DND-41 (cell line): Measurements from ENCODE around the gene GABRG3.

ENCODE experiments used
- ATAC-seq: fragments of 200-7000 bp; cut with Tn5 transposase; 3 replicates; pipeline ENCODE4 v1.9.1; 2021; ENCODE audit warnings: low read depth; ENCODE audit not compliant: insufficient read depth
- DNase-seq: peaks from one replicate; pipeline ENCODE4 v3.0.0-alpha.2; 2020
- H2AFZ ChIP-seq: 2 replicates; pipeline ENCODE4 v1.6.0; 2012; ENCODE audit warnings: low read depth, low read length
- H3K27ac ChIP-seq: 2 replicates; pipeline ENCODE4 v1.5.1; 2012; ENCODE audit warnings: low read length, inconsistent platforms
- H3K27me3 ChIP-seq: fragments of 200-600 bp; sonication (generic); 2 replicates; pipeline ENCODE4 v1.6.0; 2012; ENCODE audit warnings: low read length, mild to moderate bottlenecking, inconsistent platforms; ENCODE audit not compliant: insufficient read depth, poor library complexity
- H3K36me3 ChIP-seq: 2 replicates; pipeline ENCODE4 v1.5.1; 2012; ENCODE audit warnings: low read length, inconsistent platforms; ENCODE audit not compliant: insufficient read depth
- H3K4me1 ChIP-seq: 2 replicates; pipeline ENCODE4 v1.5.1; 2012; ENCODE audit warnings: mild to moderate bottlenecking, low read length; ENCODE audit not compliant: insufficient read depth
- H3K4me2 ChIP-seq: 2 replicates; pipeline ENCODE4 v1.6.0; 2012; ENCODE audit warnings: mild to moderate bottlenecking, moderate library complexity, low read length, inconsistent platforms; ENCODE audit not compliant: insufficient read depth
- H3K4me3 ChIP-seq, 2 experiments: fragments of 200-600 bp in 1 of 2; shearing (Covaris generic) in 1 of 2; 2 replicates each; pipeline ENCODE4 v1.5.1; 2012 to 2016; ENCODE audit warnings: inconsistent platforms in 2 of 2, low read length in 2 of 2, mild to moderate bottlenecking in 2 of 2, low read depth in 1 of 2, moderate library complexity in 1 of 2
- H3K79me2 ChIP-seq: 2 replicates; pipeline ENCODE4 v1.6.0; 2012; ENCODE audit warnings: low read length, inconsistent platforms; ENCODE audit not compliant: insufficient read depth
- H3K9ac ChIP-seq: 2 replicates; pipeline ENCODE4 v1.6.0; 2012; ENCODE audit warnings: low read depth, mild to moderate bottlenecking, inconsistent platforms, low read length, moderate library complexity
- H3K9me3 ChIP-seq: 2 replicates; pipeline ENCODE4 v1.5.1; 2012; ENCODE audit warnings: low read length, moderate library complexity, mild to moderate bottlenecking, inconsistent platforms; ENCODE audit not compliant: insufficient read depth, severe bottlenecking
- H4K20me1 ChIP-seq: 2 replicates; pipeline ENCODE4 v1.6.0; 2012; ENCODE audit warnings: low read length; ENCODE audit not compliant: insufficient read depth
- EZH2 ChIP-seq: IDR thresholded peaks from 3 replicates; pipeline ENCODE4 v1.6.1; 2012; ENCODE audit warnings: borderline replicate concordance, low read depth, mild to moderate bottlenecking, moderate library complexity, low read length, inconsistent platforms; ENCODE audit not compliant: severe bottlenecking
- TF ChIP-seq, protein P1 (sequence below): IDR thresholded peaks from 2 replicates; pipeline ENCODE4 v1.5.1; 2012; ENCODE audit warnings: borderline replicate concordance, low read length, moderate library complexity, mild to moderate bottlenecking; ENCODE audit not compliant: poor library complexity, severe bottlenecking; ENCODE audit errors: extremely low read depth

Gene GABRG3

GRCh38 chr15:27486051-27486450 lies 515.1 kb downstream of the GABRG3 start:
- no peak overlapping the region for H3K9ac ChIP-seq
- TF ChIP-seq, protein P1, sequence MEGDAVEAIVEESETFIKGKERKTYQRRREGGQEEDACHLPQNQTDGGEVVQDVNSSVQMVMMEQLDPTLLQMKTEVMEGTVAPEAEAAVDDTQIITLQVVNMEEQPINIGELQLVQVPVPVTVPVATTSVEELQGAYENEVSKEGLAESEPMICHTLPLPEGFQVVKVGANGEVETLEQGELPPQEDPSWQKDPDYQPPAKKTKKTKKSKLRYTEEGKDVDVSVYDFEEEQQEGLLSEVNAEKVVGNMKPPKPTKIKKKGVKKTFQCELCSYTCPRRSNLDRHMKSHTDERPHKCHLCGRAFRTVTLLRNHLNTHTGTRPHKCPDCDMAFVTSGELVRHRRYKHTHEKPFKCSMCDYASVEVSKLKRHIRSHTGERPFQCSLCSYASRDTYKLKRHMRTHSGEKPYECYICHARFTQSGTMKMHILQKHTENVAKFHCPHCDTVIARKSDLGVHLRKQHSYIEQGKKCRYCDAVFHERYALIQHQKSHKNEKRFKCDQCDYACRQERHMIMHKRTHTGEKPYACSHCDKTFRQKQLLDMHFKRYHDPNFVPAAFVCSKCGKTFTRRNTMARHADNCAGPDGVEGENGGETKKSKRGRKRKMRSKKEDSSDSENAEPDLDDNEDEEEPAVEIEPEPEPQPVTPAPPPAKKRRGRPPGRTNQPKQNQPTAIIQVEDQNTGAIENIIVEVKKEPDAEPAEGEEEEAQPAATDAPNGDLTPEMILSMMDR, result no peak
- TF ChIP-seq EZH2, result no peak
- no peak overlapping the region for H3K4me3 ChIP-seq
- H3K27me3 ChIP-seq, result no peaks in the 10 kb centered on the region
- no peaks in the 10 kb centered on the region for H4K20me1 ChIP-seq
- H3K4me1 ChIP-seq, result no peaks in the 10 kb centered on the region
- H2AFZ ChIP-seq, result no peak overlapping the region
- no peak for ATAC-seq
- no peaks in the 10 kb centered on the region for H3K36me3 ChIP-seq
- no peaks in the 10 kb centered on the region for H3K9me3 ChIP-seq
- H3K79me2 ChIP-seq, result no peaks in the 10 kb centered on the region
- no peak overlapping the region for H3K27ac ChIP-seq
- H3K4me2 ChIP-seq, result no peak overlapping the region
- no peak for DNase-seq

DNA sequence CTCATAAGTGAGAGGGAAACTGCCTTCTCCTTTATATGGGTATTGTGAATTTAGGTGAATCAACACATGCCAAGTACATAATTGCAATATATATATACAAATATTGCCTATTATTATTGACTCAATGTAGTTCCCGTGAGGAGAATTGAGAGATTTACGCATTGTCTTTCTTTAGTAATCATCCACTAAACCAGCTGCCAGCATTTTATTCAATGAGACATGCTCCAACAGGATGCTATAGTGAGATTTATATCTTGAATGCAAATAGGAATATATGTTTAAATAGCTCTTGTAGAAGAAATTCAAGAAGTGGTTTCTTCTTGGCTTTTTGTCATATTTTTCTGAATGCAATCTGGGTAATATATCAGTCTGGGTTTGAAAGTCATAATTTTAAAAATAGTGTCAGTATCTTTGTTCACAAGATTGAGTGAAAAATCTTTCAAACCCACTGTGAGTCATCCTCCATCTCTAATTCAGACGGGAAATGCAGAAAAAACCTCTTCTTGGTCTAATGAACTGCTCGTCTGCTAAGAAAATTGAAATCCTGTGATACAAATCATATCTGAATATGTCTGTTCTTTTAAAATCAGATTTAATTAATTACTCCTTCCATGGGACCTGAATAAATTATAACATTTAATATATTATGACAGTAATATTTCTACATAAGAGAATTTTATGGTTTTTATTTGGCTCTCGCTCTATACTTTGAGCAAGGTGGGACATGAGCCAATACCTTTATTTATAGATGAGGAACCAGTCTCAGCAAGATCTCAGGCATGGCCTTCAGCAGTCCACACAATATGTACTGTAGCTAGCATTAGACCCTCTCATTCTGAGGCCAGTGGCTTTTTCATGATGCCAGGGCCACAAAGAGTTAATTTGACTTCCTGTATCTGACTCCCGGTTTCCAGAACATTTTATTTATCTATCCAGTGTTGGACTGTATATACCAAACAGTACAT lies 516.0 kb downstream of the GABRG3 start:
- TF ChIP-seq EZH2, result no peak
- TF ChIP-seq, protein P1, result no peak
- Histone ChIP-seq H3K4me1 (no peaks in the 10 kb centered on the region), H3K79me2 (no peaks in the 10 kb centered on the region), H3K9ac (no peak overlapping the region), H3K36me3 (no peaks in the 10 kb centered on the region), H3K27me3 (no peaks in the 10 kb centered on the region), H4K20me1 (no peaks in the 10 kb centered on the region), H3K9me3 (no peaks in the 10 kb centered on the region), H2AFZ (no peak overlapping the region), H3K4me2 (no peak overlapping the region), H3K27ac (no peak overlapping the region), H3K4me3 (no peak overlapping the region)
- ATAC-seq (no peak), DNase-seq (no peak)

DNA sequence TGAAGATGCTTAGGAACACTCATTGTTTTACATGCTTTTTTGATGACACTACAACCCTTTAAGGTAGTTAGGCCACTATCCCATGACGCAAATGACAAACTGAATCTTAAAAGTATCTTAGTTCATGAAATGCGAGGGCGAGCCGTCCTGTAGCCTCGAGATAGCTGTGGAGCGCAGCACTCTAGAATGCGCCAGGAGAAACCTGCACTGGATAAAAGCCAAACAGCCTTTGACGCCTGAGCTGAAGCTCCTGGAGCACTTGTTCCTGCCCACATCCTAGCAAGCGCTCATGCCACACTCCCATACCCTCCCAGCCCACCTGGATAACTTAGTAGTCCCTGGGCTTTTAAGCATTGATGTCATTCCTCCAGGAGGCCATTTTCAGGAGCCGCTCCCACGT lies 516.9 kb downstream of the GABRG3 start:
- Histone ChIP-seq H3K4me2 (no peak overlapping the region), H3K27me3 (no peaks in the 10 kb centered on the region), H3K9ac (no peak overlapping the region), H3K4me3 (no peak overlapping the region), H3K36me3 (no peaks in the 10 kb centered on the region), H3K79me2 (no peaks in the 10 kb centered on the region), H3K4me1 (no peaks in the 10 kb centered on the region), H2AFZ (no peak overlapping the region), H3K9me3 (no peaks in the 10 kb centered on the region), H4K20me1 (no peaks in the 10 kb centered on the region), H3K27ac (no peak overlapping the region)
- no peak for DNase-seq
- no peak for ATAC-seq
- TF ChIP-seq, protein P1, result no peak
- no peak for TF ChIP-seq EZH2
